Measurements from ENCODE around the gene IQGAP2. TPM values are rescaled to one million over a fixed set of nuclear protein-coding genes. Genes with fewer than 3 reads are reported as not detected.

Gene IQGAP2
- total RNA-seq, 1 experiment from 2014 or later, result 0.59 TPM

DNA sequence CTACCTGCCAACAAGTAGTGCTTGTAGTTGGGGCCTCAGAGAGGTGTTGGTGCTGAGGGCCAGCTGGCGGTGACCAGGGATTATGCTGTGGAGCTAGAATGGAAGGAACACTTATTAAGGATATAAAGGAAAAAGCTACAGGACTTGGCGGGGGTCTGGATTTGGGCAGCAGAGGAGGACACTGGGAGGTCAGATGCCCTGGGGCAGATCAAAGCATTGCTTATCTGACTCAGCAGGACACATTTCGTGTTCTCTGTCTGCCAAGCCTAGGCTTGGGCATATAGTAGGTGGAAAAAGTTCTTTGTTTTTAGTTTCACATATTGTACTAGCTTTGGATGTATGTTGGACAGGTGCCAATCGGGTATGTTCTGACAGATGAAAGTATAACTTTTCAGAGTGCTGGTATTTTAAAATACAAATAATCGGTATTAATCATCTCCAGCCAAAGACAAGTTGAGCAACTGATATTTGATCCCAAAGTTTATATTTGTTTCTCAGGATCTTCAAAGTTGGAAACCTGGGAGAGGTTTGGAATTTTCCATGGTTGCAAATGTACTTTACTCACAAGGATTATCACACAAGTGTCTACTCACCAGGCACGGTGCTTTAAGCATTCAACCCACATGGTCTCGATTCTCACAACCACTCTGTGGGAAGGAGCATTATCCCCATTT lies 69.4 kb downstream of the IQGAP2 start:
- ChIA-PET CTCF (no interaction called here), POLR2A (no interaction called here)
- Histone ChIP-seq H3K27ac (ENCODE audit: low read length) (no peak overlapping the region), H3K36me3 (ENCODE audit: control insufficient read depth, insufficient read depth, low read length) (no peaks in the 10 kb centered on the region), H3K27me3 (ENCODE audit: control insufficient read depth, insufficient read depth, low read length) (no peaks in the 10 kb centered on the region; the same call in 1 of the 2 replicates), H3K9me3 (ENCODE audit: control insufficient read depth, insufficient read depth, low read depth, low read length) (no peaks in the 10 kb centered on the region), H3K4me1 (ENCODE audit: control insufficient read depth, insufficient read depth, low read length) (no peaks in the 10 kb centered on the region), H3K4me3 (ENCODE audit: low read depth in 2 of 2, low read length in 2 of 2) (no peak overlapping the region)
- in situ Hi-C loops (cut with HindIII; ENCODE audit: low pct_unique_long_range_greater_than_20kb, low sequenced_read_pairs), result no loop called here
- TF ChIP-seq POLR2AphosphoS5 (IDR thresholded peaks at IDR 0.05; ENCODE audit: low read depth, low read length) (no peak), SIN3A (IDR thresholded peaks at IDR 0.05; ENCODE audit: borderline replicate concordance, insufficient read depth, low read depth, low read length) (no peak), TCF7L2 (IDR thresholded peaks at IDR 0.05; ENCODE audit: low read depth, low read length) (no peak)
- TF ChIP-seq, protein P1, sequence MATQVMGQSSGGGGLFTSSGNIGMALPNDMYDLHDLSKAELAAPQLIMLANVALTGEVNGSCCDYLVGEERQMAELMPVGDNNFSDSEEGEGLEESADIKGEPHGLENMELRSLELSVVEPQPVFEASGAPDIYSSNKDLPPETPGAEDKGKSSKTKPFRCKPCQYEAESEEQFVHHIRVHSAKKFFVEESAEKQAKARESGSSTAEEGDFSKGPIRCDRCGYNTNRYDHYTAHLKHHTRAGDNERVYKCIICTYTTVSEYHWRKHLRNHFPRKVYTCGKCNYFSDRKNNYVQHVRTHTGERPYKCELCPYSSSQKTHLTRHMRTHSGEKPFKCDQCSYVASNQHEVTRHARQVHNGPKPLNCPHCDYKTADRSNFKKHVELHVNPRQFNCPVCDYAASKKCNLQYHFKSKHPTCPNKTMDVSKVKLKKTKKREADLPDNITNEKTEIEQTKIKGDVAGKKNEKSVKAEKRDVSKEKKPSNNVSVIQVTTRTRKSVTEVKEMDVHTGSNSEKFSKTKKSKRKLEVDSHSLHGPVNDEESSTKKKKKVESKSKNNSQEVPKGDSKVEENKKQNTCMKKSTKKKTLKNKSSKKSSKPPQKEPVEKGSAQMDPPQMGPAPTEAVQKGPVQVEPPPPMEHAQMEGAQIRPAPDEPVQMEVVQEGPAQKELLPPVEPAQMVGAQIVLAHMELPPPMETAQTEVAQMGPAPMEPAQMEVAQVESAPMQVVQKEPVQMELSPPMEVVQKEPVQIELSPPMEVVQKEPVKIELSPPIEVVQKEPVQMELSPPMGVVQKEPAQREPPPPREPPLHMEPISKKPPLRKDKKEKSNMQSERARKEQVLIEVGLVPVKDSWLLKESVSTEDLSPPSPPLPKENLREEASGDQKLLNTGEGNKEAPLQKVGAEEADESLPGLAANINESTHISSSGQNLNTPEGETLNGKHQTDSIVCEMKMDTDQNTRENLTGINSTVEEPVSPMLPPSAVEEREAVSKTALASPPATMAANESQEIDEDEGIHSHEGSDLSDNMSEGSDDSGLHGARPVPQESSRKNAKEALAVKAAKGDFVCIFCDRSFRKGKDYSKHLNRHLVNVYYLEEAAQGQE (IDR thresholded peaks at IDR 0.05; ENCODE audit: insufficient read depth in 1 of 2, low read depth in 2 of 2, low read length in 1 of 2), result no peak
- TF ChIP-seq, protein P2, sequence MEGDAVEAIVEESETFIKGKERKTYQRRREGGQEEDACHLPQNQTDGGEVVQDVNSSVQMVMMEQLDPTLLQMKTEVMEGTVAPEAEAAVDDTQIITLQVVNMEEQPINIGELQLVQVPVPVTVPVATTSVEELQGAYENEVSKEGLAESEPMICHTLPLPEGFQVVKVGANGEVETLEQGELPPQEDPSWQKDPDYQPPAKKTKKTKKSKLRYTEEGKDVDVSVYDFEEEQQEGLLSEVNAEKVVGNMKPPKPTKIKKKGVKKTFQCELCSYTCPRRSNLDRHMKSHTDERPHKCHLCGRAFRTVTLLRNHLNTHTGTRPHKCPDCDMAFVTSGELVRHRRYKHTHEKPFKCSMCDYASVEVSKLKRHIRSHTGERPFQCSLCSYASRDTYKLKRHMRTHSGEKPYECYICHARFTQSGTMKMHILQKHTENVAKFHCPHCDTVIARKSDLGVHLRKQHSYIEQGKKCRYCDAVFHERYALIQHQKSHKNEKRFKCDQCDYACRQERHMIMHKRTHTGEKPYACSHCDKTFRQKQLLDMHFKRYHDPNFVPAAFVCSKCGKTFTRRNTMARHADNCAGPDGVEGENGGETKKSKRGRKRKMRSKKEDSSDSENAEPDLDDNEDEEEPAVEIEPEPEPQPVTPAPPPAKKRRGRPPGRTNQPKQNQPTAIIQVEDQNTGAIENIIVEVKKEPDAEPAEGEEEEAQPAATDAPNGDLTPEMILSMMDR (IDR thresholded peaks at IDR 0.05), result no peak
- DNase-seq (ENCODE audit: low read depth, low spot score) (no peak), ATAC-seq (no peak)
- intact Hi-C loops (cut with micrococcal nuclease; ENCODE audit: unreplicated experiment), result no loop called here
- no TSS peak for BruUV-seq (replicated peaks)

DNA sequence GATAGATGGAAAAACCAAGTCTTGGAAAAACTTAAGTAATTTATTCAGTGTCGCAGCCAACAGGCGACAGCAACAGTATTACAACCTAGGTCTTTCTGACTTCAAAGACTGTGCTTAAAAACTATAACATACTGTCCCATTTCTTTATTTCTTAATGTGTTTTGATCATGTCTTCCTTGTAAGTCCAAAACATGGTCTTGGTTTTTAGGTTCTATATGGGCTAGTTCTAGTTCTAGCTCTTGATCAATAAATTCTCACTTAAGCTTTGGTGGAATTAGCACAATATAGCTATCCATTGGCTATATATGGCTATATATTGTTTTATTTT lies 69.9 kb downstream of the IQGAP2 start:
- H3K4me3 ChIP-seq (ENCODE audit: low read depth in 2 of 2, low read length in 2 of 2), result no peak overlapping the region
- H3K4me1 ChIP-seq (ENCODE audit: control insufficient read depth, insufficient read depth, low read length), result no peaks in the 10 kb centered on the region
- no peaks in the 10 kb centered on the region; the same call in 1 of the 2 replicates for H3K27me3 ChIP-seq (ENCODE audit: control insufficient read depth, insufficient read depth, low read length)
- no TSS peak for BruUV-seq (replicated peaks)
- ATAC-seq, result no peak
- TF ChIP-seq POLR2AphosphoS5 (IDR thresholded peaks at IDR 0.05; ENCODE audit: low read depth, low read length), result no peak
- POLR2A ChIA-PET, result no interaction called here
- in situ Hi-C loops (cut with HindIII; ENCODE audit: low pct_unique_long_range_greater_than_20kb, low sequenced_read_pairs), result no loop called here
- intact Hi-C loops (cut with micrococcal nuclease; ENCODE audit: unreplicated experiment), result no loop called here
- CTCF ChIA-PET, result no interaction called here
- H3K27ac ChIP-seq (ENCODE audit: low read length), result no peak overlapping the region
- no peaks in the 10 kb centered on the region for H3K36me3 ChIP-seq (ENCODE audit: control insufficient read depth, insufficient read depth, low read length)
- no peaks in the 10 kb centered on the region for H3K9me3 ChIP-seq (ENCODE audit: control insufficient read depth, insufficient read depth, low read depth, low read length)
- no peak for DNase-seq (ENCODE audit: low read depth, low spot score)

DNA sequence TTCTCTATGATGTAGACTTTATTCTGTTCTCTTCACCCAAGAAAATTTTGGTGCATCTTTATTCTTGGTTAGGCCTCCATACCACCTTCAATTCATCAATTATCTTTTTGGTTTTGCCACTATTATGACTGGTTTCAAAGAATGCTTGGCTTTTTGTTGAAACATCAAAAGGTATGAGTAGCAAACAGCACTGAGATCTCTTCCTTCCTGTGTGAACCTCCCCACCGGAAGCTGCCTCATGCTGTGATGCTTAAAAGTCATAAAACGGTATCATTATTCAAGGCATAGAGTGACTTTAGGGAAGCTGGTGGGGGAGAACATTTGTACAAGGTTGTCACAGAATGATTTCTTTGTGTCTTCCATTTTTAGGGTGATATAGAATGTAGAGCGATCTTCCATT lies 70.6 kb downstream of the IQGAP2 start:
- CTCF ChIA-PET, result no interaction called here
- no TSS peak for BruUV-seq (replicated peaks)
- H3K4me1 ChIP-seq (ENCODE audit: control insufficient read depth, insufficient read depth, low read length), result no peaks in the 10 kb centered on the region
- H3K4me3 ChIP-seq (ENCODE audit: low read depth in 2 of 2, low read length in 2 of 2), result no peak overlapping the region
- H3K9me3 ChIP-seq (ENCODE audit: control insufficient read depth, insufficient read depth, low read depth, low read length), result no peaks in the 10 kb centered on the region
- in situ Hi-C loops (cut with HindIII; ENCODE audit: low pct_unique_long_range_greater_than_20kb, low sequenced_read_pairs) (no loop called here), intact Hi-C loops (cut with micrococcal nuclease; ENCODE audit: unreplicated experiment) (no loop called here)
- TF ChIP-seq, protein P1 (IDR thresholded peaks at IDR 0.05; ENCODE audit: insufficient read depth in 1 of 2, low read depth in 2 of 2, low read length in 1 of 2), result no peak
- no peak for TF ChIP-seq SIN3A (IDR thresholded peaks at IDR 0.05; ENCODE audit: borderline replicate concordance, insufficient read depth, low read depth, low read length)
- no peak for TF ChIP-seq POLR2AphosphoS5 (IDR thresholded peaks at IDR 0.05; ENCODE audit: low read depth, low read length)
- TF ChIP-seq, protein P2 (IDR thresholded peaks at IDR 0.05), result no peak
- H3K27ac ChIP-seq (ENCODE audit: low read length), result no peak overlapping the region
- DNase-seq (ENCODE audit: low read depth, low spot score), result no peak
- no peaks in the 10 kb centered on the region; the same call in 1 of the 2 replicates for H3K27me3 ChIP-seq (ENCODE audit: control insufficient read depth, insufficient read depth, low read length)
- no peaks in the 10 kb centered on the region for H3K36me3 ChIP-seq (ENCODE audit: control insufficient read depth, insufficient read depth, low read length)
- POLR2A ChIA-PET, result no interaction called here
- ATAC-seq, result no peak
